Peyer's patch (tissue), 4 donors: ENCODE results near the gene C4orf36. TPM values are rescaled to one million over a fixed set of nuclear protein-coding genes. Genes with fewer than 3 reads are reported as not detected.

ENCODE experiments used
- DNase-seq, 3 donors: peaks; one replicate each; pipeline ENCODE4 v3.0.0-alpha.2; 2017 to 2019
- H3K27ac ChIP-seq, 4 donors: fragments of 200-600 bp; sonication (generic); one replicate each; pipeline ENCODE4 v1.5.1; 2016 to 2019
- H3K27me3 ChIP-seq, 2 donors: fragments of 200-600 bp; sonication (generic); one replicate each; pipeline ENCODE4 v1.5.1; 2019
- H3K36me3 ChIP-seq, 3 donors: fragments of 200-600 bp; sonication (generic); one replicate each; pipeline ENCODE4 v1.5.1; 2016 to 2019
- H3K4me1 ChIP-seq, 4 donors: fragments of 200-600 bp; sonication (generic); one replicate each; pipeline ENCODE4 v1.5.1; 2016 to 2019
- H3K4me3 ChIP-seq, 4 donors: fragments of 200-600 bp; sonication (generic); 1 replicate in 3 of 4; 2 replicates in 1 of 4; pipeline ENCODE4 v1.5.1; 2016 to 2019; ENCODE audit warnings: mild to moderate bottlenecking in 1 of 4
- H3K9me3 ChIP-seq, 4 donors: fragments of 200-600 bp; sonication (generic); one replicate each; pipeline ENCODE4 v1.5.1; 2016 to 2019; ENCODE audit warnings: mild to moderate bottlenecking in 1 of 4
- CTCF ChIP-seq, 6 experiments: fragments of 450-650 bp in 4 of 6; fragments of 200-600 bp in 2 of 6; sonication (generic) in 1 of 6; IDR thresholded peaks; one replicate each; pipeline ENCODE4 v1.5.1; 2017 to 2019; ENCODE audit warnings: antibody characterized with exemption in 6 of 6, mild to moderate bottlenecking in 3 of 6, moderate library complexity in 1 of 6
- POLR2A ChIP-seq, 2 donors: fragments of 450-650 bp; IDR thresholded peaks; one replicate each; pipeline ENCODE4 v1.5.1; 2017; ENCODE audit warnings: antibody characterized with exemption in 2 of 2, mild to moderate bottlenecking in 2 of 2, moderate library complexity in 2 of 2
- total RNA-seq, 4 donors: library from RNA; depleted of rRNA; stranded (reverse); fragments of >200 nt; gene quantifications; one replicate each; pipeline ENCODE4 v1.1.0, GENCODE V29; 2016

The C4orf36 gene
- total RNA-seq, 4 donors from 2014 or later: 1.7 to 6.6 TPM; not detected in 2

- H3K9me3 ChIP-seq: no peaks in the 10 kb centered on the region
- H3K4me3 ChIP-seq: no peak overlapping the region
- TF ChIP-seq POLR2A (IDR thresholded peaks at IDR 0.05) (no peak), CTCF (IDR thresholded peaks at IDR 0.05) (no peak)
- H3K27me3 ChIP-seq: no peaks in the 10 kb centered on the region
- H3K27ac ChIP-seq: no peak overlapping the region
- H3K4me1 ChIP-seq: peaks cover 0 to 12% (median 3%) of the 10 kb centered on the region in 4 donors
- no peak for DNase-seq
- no peaks in the 10 kb centered on the region for H3K36me3 ChIP-seq
Observed at GRCh38 chr4:86894455-86894854, 2.2 kb upstream of the C4orf36 start.

GRCh38 chr4:86893136-86893535, 914 bp upstream of the C4orf36 start:
- DNase-seq: no peak
- Histone ChIP-seq H3K27me3 (no peaks in the 10 kb centered on the region), H3K27ac (no peak overlapping the region), H3K9me3 (no peaks in the 10 kb centered on the region), H3K4me1 (peaks cover 0 to 12% (median 3%) of the 10 kb centered on the region in 4 donors), H3K4me3 (no peak overlapping the region), H3K36me3 (no peaks in the 10 kb centered on the region)
- TF ChIP-seq CTCF (IDR thresholded peaks at IDR 0.05) (no peak), POLR2A (IDR thresholded peaks at IDR 0.05) (no peak)

GRCh38 chr4:86892636-86892960, 376 bp upstream of the C4orf36 start:
- Histone ChIP-seq H3K36me3 (no peaks in the 10 kb centered on the region), H3K27ac (peak overlapping the region in 2 of 4 donors; percentile 16 to 21), H3K9me3 (no peaks in the 10 kb centered on the region), H3K4me1 (peaks cover 0 to 12% (median 3%) of the 10 kb centered on the region in 4 donors), H3K27me3 (no peaks in the 10 kb centered on the region), H3K4me3 (peak overlapping the region; percentile 49 to 69 (median 56))
- no peak for TF ChIP-seq CTCF (IDR thresholded peaks at IDR 0.05)
- no peak for TF ChIP-seq POLR2A (IDR thresholded peaks at IDR 0.05)
- no peak for DNase-seq

GRCh38 chr4:86890790-86891189, 1.4 kb downstream of the C4orf36 start:
- TF ChIP-seq POLR2A (IDR thresholded peaks at IDR 0.05): no peak
- no peak for TF ChIP-seq CTCF (IDR thresholded peaks at IDR 0.05)
- DNase-seq: no peak
- Histone ChIP-seq H3K9me3 (no peaks in the 10 kb centered on the region), H3K4me3 (no peak overlapping the region), H3K36me3 (no peaks in the 10 kb centered on the region), H3K27me3 (no peaks in the 10 kb centered on the region), H3K4me1 (peaks cover 0 to 12% (median 3%) of the 10 kb centered on the region in 4 donors), H3K27ac (no peak overlapping the region)

GRCh38 chr4:86879641-86880040, 12.6 kb downstream of the C4orf36 start:
- no peak overlapping the region for H3K4me3 ChIP-seq
- no peak for TF ChIP-seq POLR2A (IDR thresholded peaks at IDR 0.05)
- no peak for TF ChIP-seq CTCF (IDR thresholded peaks at IDR 0.05)
- DNase-seq: no peak
- H3K36me3 ChIP-seq: no peaks in the 10 kb centered on the region
- H3K27ac ChIP-seq: no peak overlapping the region
- H3K27me3 ChIP-seq: no peaks in the 10 kb centered on the region
- H3K4me1 ChIP-seq: no peaks in the 10 kb centered on the region
- peaks cover 0 to 12% (median 4%) of the 10 kb centered on the region in 4 donors for H3K9me3 ChIP-seq

- H3K27me3 ChIP-seq: no peaks in the 10 kb centered on the region
- TF ChIP-seq CTCF (IDR thresholded peaks at IDR 0.05) (no peak), POLR2A (IDR thresholded peaks at IDR 0.05) (no peak)
- peaks cover 0 to 12% (median 4%) of the 10 kb centered on the region in 4 donors for H3K9me3 ChIP-seq
- H3K27ac ChIP-seq: no peak overlapping the region
- H3K4me3 ChIP-seq: no peak overlapping the region
- H3K36me3 ChIP-seq: no peaks in the 10 kb centered on the region
- DNase-seq: no peak
- H3K4me1 ChIP-seq: no peaks in the 10 kb centered on the region
Observed at GRCh38 chr4:86878640-86879039, 13.6 kb downstream of the C4orf36 start.
